Measurements from ENCODE around the gene PXK.

PXK gene

GRCh38 chr3:58296269-58296668 lies 36.4 kb upstream of the PXK start:
- TF ChIP-seq MAX (IDR thresholded peaks at IDR 0.05) (no peak), ZBTB7A (IDR thresholded peaks at IDR 0.05; ENCODE audit: low read depth) (no peak), YY1 (IDR thresholded peaks at IDR 0.05; ENCODE audit: low read depth) (no peak)

DNA sequence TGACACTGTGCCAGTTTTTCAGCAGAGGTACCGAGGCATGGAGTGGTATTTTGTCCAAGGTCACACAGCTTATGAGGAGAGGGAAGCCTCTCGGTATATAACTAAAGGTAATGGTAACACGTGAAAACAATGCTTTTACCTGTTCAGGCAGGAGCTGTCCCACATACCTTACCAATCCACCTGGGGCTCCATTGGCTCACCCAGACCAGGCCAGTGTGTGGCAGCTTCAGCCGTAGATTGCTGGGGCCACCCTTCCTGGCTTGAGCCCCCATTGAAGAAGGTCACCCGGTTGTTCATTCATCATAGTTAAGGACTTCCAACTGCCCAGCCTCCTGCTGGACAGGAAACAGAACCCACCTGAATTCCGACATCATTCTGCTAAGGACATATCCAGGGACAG lies 35.8 kb upstream of the PXK start:
- TF ChIP-seq TCF12 (IDR thresholded peaks at IDR 0.05; ENCODE audit: low read depth) (no peak), EGR1 (IDR thresholded peaks at IDR 0.05) (no peak), CREB1 (IDR thresholded peaks at IDR 0.05; ENCODE audit: low read depth) (no peak), YY1 (IDR thresholded peaks at IDR 0.05; ENCODE audit: low read depth) (no peak)
- TF ChIP-seq, protein P1, sequence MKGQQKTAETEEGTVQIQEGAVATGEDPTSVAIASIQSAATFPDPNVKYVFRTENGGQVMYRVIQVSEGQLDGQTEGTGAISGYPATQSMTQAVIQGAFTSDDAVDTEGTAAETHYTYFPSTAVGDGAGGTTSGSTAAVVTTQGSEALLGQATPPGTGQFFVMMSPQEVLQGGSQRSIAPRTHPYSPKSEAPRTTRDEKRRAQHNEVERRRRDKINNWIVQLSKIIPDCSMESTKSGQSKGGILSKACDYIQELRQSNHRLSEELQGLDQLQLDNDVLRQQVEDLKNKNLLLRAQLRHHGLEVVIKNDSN (IDR thresholded peaks at IDR 0.05): no peak

- TF ChIP-seq EGR1 (IDR thresholded peaks at IDR 0.05) (no peak), TCF12 (IDR thresholded peaks at IDR 0.05; ENCODE audit: low read depth) (no peak), YY1 (IDR thresholded peaks at IDR 0.05; ENCODE audit: low read depth) (no peak), CREB1 (IDR thresholded peaks at IDR 0.05; ENCODE audit: low read depth) (no peak), RAD21 (IDR thresholded peaks at IDR 0.05; ENCODE audit: low read depth) (no peak)
- TF ChIP-seq, protein P1 (IDR thresholded peaks at IDR 0.05): no peak
Observed at GRCh38 chr3:58298190-58298589, 34.5 kb upstream of the PXK start.

DNA sequence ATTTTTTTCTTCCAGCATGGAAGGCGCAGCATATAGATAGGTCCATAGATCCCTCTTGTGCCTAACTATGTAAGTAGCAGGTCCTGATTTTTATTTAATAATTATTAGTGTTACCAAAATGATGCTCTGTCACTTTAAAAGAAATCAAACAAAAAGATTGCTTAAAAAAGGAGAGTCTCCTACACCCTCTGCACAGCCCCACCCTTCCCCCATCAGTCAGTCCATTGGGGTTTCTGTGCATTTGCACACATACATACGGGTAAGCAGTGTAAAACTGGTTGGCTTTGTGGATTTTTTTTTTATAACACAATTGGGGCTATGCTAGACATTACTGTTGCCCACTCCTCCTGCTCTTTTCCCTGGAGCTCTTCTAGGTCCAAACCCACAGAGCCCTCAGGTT lies 33.6 kb upstream of the PXK start:
- no peak for TF ChIP-seq CREB1 (IDR thresholded peaks at IDR 0.05; ENCODE audit: low read depth)

GRCh38 chr3:58299839-58300516 lies 32.7 kb upstream of the PXK start:
- TF ChIP-seq NFIC (IDR thresholded peaks at IDR 0.05): no peak
- peak; percentile 46 for TF ChIP-seq RAD21 (IDR thresholded peaks at IDR 0.05; ENCODE audit: low read depth)

- TF ChIP-seq FOXM1 (IDR thresholded peaks at IDR 0.05; ENCODE audit: borderline replicate concordance, low read depth): no peak
- peak; percentile 89 for TF ChIP-seq CREB1 (IDR thresholded peaks at IDR 0.05; ENCODE audit: low read depth)
- TF ChIP-seq, protein P1 (IDR thresholded peaks at IDR 0.05): no peak
- TF ChIP-seq RAD21 (IDR thresholded peaks at IDR 0.05; ENCODE audit: low read depth): peak; percentile 44; the same call in 1 of the 2 replicates
- TF ChIP-seq YY1 (IDR thresholded peaks at IDR 0.05; ENCODE audit: low read depth): peak; percentile 21; the same call in 1 of the 2 replicates
- no peak for TF ChIP-seq EGR1 (IDR thresholded peaks at IDR 0.05)
- TF ChIP-seq, protein P2, sequence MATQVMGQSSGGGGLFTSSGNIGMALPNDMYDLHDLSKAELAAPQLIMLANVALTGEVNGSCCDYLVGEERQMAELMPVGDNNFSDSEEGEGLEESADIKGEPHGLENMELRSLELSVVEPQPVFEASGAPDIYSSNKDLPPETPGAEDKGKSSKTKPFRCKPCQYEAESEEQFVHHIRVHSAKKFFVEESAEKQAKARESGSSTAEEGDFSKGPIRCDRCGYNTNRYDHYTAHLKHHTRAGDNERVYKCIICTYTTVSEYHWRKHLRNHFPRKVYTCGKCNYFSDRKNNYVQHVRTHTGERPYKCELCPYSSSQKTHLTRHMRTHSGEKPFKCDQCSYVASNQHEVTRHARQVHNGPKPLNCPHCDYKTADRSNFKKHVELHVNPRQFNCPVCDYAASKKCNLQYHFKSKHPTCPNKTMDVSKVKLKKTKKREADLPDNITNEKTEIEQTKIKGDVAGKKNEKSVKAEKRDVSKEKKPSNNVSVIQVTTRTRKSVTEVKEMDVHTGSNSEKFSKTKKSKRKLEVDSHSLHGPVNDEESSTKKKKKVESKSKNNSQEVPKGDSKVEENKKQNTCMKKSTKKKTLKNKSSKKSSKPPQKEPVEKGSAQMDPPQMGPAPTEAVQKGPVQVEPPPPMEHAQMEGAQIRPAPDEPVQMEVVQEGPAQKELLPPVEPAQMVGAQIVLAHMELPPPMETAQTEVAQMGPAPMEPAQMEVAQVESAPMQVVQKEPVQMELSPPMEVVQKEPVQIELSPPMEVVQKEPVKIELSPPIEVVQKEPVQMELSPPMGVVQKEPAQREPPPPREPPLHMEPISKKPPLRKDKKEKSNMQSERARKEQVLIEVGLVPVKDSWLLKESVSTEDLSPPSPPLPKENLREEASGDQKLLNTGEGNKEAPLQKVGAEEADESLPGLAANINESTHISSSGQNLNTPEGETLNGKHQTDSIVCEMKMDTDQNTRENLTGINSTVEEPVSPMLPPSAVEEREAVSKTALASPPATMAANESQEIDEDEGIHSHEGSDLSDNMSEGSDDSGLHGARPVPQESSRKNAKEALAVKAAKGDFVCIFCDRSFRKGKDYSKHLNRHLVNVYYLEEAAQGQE (IDR thresholded peaks at IDR 0.05; ENCODE audit: low read depth): no peak
- TF ChIP-seq MAX (IDR thresholded peaks at IDR 0.05): peak; percentile 76
- no peak for TF ChIP-seq CEBPB (IDR thresholded peaks at IDR 0.05)
- peak; percentile 80 for TF ChIP-seq TAF1 (IDR thresholded peaks at IDR 0.05; ENCODE audit: low read depth)
- TF ChIP-seq ZBTB7A (IDR thresholded peaks at IDR 0.05; ENCODE audit: low read depth): peak; percentile 82; the same call in 1 of the 2 replicates
- TF ChIP-seq EP300 (IDR thresholded peaks at IDR 0.05; ENCODE audit: borderline replicate concordance): 0 out of 2 replicates have a peak, but pooled peaks have one; percentile 21
- peak; percentile 58 for TF ChIP-seq TCF12 (IDR thresholded peaks at IDR 0.05; ENCODE audit: low read depth)
- TF ChIP-seq NFIC (IDR thresholded peaks at IDR 0.05): 0 out of 2 replicates have a peak, but pooled peaks have one; percentile 5
- no peak for TF ChIP-seq TEAD4 (IDR thresholded peaks at IDR 0.05)
Observed at GRCh38 chr3:58305882-58306711, 26.6 kb upstream of the PXK start, which contains the start of the genes HTD2 and RPP14. TSS of gene HTD2 (plus strand) at chr3:58306520. CDS start at chr3:58317614, 11,094 bp downstream. TSS of gene RPP14 (plus strand) at chr3:58306245. CDS start at chr3:58310330, 4,085 bp downstream.

GRCh38 chr3:58307639-58308215 lies 25.0 kb upstream of the PXK start:
- TF ChIP-seq TAF1 (IDR thresholded peaks at IDR 0.05; ENCODE audit: low read depth) (no peak), CEBPB (IDR thresholded peaks at IDR 0.05) (no peak), RAD21 (IDR thresholded peaks at IDR 0.05; ENCODE audit: low read depth) (peak; percentile 36; the same call in 1 of the 2 replicates)
- TF ChIP-seq, protein P2 (IDR thresholded peaks at IDR 0.05; ENCODE audit: low read depth): no peak

All from Ishikawa (cell line).